ENCODE measurements around the gene PATZ1.

Gene PATZ1

DNA sequence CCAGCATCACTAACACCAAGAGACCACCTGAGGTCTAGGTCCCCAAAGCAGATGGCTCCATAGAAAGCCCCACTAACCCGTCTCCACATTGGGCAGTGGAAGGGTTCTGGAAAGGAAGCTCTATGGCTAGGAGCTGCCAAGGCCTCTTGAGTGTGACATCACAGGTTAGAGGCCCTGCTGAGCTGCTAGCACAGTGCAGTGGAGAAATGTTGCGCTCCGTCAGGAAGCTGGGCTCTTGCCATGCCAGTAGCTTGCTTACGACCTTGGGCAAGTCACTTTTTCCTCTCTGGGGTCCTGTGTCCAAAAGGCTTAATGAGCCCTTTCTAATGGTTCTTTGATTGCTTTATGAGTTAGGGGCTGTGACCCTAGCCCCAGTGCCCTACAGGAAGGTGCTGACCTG, 64.4 kb downstream of the PATZ1 start:
- DNase-seq (ENCODE audit: low read depth), result no peak

DNA sequence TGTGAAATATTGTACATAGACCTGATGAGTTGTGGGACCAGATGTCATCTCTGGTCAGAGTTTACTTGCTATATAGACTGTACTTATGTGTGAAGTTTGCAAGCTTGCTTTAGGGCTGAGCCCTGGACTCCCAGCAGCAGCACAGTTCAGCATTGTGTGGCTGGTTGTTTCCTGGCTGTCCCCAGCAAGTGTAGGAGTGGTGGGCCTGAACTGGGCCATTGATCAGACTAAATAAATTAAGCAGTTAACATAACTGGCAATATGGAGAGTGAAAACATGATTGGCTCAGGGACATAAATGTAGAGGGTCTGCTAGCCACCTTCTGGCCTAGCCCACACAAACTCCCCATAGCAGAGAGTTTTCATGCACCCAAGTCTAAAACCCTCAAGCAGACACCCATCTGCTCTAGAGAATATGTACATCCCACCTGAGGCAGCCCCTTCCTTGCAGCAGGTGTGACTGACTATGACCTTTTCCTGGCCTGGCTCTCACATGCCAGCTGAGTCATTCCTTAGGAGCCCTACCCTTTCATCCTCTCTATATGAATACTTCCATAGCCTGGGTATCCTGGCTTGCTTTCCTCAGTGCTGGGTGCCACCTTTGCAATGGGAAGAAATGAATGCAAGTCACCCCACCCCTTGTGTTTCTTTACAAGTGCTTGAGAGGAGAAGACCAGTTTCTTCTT, 66.2 kb downstream of the PATZ1 start:
- DNase-seq (ENCODE audit: low read depth), result no peak

DNA sequence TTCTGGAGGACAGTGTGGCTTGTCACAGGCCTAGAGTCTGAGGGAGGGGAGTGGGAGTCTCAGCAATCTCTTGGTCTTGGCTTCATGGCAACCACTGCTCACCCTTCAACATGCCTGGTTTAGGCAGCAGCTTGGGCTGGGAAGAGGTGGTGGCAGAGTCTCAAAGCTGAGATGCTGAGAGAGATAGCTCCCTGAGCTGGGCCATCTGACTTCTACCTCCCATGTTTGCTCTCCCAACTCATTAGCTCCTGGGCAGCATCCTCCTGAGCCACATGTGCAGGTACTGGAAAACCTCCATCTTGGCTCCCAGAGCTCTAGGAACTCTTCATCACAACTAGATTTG, 66.8 kb downstream of the PATZ1 start:
- no peak for DNase-seq (ENCODE audit: low read depth)

DNA sequence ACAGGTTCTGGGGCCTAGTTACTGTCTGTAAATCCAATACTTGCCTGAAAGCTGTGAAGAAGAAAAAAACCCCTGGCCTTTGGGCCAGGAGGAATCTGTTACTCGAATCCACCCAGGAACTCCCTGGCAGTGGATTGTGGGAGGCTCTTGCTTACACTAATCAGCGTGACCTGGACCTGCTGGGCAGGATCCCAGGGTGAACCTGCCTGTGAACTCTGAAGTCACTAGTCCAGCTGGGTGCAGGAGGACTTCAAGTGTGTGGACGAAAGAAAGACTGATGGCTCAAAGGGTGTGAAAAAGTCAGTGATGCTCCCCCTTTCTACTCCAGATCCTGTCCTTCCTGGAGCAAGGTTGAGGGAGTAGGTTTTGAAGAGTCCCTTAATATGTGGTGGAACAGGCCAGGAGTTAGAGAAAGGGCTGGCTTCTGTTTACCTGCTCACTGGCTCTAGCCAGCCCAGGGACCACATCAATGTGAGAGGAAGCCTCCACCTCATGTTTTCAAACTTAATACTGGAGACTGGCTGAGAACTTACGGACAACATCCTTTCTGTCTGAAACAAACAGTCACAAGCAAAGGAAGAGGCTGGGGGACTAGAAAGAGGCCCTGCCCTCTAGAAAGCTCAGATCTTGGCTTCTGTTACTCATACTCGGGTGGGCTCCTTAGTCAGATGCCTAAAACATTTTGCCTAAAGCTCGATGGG, 67.4 kb downstream of the PATZ1 start:
- DNase-seq (ENCODE audit: low read depth), result no peak

DNA sequence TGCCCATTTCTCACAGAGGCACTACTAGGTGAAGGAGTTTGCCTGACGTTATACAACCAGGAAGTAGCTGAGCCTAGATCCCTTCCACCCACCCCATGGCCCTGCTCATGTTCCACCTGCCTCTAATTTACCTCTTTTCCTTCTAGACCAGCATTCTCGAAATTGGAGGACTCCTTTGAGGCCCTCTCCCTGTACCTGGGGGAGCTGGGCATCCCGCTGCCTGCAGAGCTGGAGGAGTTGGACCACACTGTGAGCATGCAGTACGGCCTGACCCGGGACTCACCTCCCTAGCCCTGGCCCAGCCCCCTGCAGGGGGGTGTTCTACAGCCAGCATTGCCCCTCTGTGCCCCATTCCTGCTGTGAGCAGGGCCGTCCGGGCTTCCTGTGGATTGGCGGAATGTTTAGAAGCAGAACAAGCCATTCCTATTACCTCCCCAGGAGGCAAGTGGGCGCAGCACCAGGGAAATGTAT, 68.0 kb downstream of the PATZ1 start:
- DNase-seq (ENCODE audit: low read depth), result no peak

DNA sequence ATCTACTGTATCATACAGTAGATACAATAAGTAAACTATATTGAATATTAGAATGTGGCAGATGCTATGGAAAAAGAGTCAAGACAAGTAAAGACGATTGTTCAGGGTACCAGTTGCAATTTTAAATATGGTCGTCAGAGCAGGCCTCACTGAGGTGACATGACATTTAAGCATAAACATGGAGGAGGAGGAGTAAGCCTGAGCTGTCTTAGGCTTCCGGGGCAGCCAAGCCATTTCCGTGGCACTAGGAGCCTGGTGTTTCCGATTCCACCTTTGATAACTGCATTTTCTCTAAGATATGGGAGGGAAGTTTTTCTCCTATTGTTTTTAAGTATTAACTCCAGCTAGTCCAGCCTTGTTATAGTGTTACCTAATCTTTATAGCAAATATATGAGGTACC, 68.4 kb downstream of the PATZ1 start:
- DNase-seq (ENCODE audit: low read depth), result no peak

DNA sequence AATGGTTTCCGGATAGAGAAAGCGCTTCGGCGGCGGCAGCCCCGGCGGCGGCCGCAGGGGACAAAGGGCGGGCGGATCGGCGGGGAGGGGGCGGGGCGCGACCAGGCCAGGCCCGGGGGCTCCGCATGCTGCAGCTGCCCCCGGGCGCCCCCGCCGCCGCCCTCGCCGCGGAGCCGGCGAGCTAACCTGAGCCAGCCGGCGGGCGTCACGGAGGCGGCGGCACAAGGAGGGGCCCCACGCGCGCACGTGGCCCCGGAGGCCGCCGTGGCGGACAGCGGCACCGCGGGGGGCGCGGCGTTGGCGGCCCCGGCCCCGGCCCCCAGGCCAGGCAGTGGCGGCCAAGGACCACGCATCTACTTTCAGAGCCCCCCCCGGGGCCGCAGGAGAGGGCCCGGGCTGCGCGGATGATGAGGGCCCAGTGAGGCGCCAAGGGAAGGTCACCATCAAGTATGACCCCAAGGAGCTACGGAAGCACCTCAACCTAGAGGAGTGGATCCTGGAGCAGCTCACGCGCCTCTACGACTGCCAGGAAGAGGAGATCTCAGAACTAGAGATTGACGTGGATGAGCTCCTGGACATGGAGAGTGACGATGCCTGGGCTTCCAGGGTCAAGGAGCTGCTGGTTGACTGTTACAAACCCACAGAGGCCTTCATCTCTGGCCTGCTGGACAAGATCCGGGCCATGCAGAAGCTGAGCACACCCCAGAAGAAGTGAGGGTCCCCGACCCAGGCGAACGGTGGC, 69.5 kb downstream of the PATZ1 start:
- DNase-seq (ENCODE audit: low read depth), result no peak

All from activated T-cell treated with anti-CD3 and anti-CD28 coated beads for 48 hours (primary cell).